Coronary artery (tissue), 2 donors: ENCODE measurements around the gene PRTN3.
"Not testable (repeated sequence)": the region's sequence is repeated elsewhere in the genome, so short reads cannot be mapped to it uniquely, and the experiment has no call there.

Experiments used
- DNase-seq: peaks from one replicate; pipeline ENCODE4 v3.0.0-alpha.2; 2017; ENCODE audit warnings: low spot score
- H3K27ac ChIP-seq, 2 donors: fragments of 200-600 bp; sonication (generic); one replicate each; pipeline ENCODE4 v1.5.1; 2016 to 2019
- H3K4me3 ChIP-seq: fragments of 200-600 bp; sonication (generic); 2 replicates; pipeline ENCODE4 v1.5.1; 2016; ENCODE audit warnings: mild to moderate bottlenecking, moderate library complexity
- CTCF ChIP-seq: fragments of 200-600 bp; sonication (generic); IDR thresholded peaks from one replicate; pipeline ENCODE4 v1.5.1; 2019; ENCODE audit warnings: antibody characterized with exemption

Gene PRTN3

GRCh38 chr19:852136-853013, 11.6 kb downstream of the PRTN3 start, which contains the start of gene ELANE:
Gene ELANE (plus strand): TSS chr19:852303. CDS start chr19:852329, 26 bp downstream.
- Histone ChIP-seq H3K4me3 (no peak within 1 kb of the TSS), H3K27ac (peak within 1 kb of the TSS in 1 of 2 donors; percentile 84)
- DNase-seq = no peak
- no peak for TF ChIP-seq CTCF

- no peak for DNase-seq
- no peak overlapping the region for H3K4me3 ChIP-seq
- no peak overlapping the region for H3K27ac ChIP-seq
- TF ChIP-seq CTCF = no peak
Observed at GRCh38 chr19:853014-853585, 12.3 kb downstream of the PRTN3 start.

GRCh38 chr19:853614-854220, 12.9 kb downstream of the PRTN3 start:
- not testable (repeated sequence) for H3K4me3 ChIP-seq, H3K27ac ChIP-seq, DNase-seq

- Histone ChIP-seq H3K4me3 (no peak overlapping the region), H3K27ac (no peak overlapping the region)
- DNase-seq = no peak
- no peak for TF ChIP-seq CTCF
Observed at GRCh38 chr19:854549-854948, 13.8 kb downstream of the PRTN3 start.

GRCh38 chr19:855142-855541, 14.3 kb downstream of the PRTN3 start:
- TF ChIP-seq CTCF = no peak
- Histone ChIP-seq H3K27ac (no peak overlapping the region), H3K4me3 (no peak overlapping the region)
- DNase-seq = no peak

- H3K27ac ChIP-seq = no peak overlapping the region
- no peak for DNase-seq
- no peak for TF ChIP-seq CTCF
- H3K4me3 ChIP-seq = no peak overlapping the region
Observed at GRCh38 chr19:855566-856120, 14.8 kb downstream of the PRTN3 start.

GRCh38 chr19:858284-858683, 17.5 kb downstream of the PRTN3 start:
- no peak overlapping the region for H3K4me3 ChIP-seq
- TF ChIP-seq CTCF = no peak
- no peak for DNase-seq
- H3K27ac ChIP-seq = peak overlapping the region in 1 of 2 donors; percentile 81
